VCaP (cell line): ENCODE measurements around the gene RHOT2.

Source experiments
- H3K27ac ChIP-seq: fragments of 450-650 bp; 2 replicates; pipeline ENCODE4 v1.5.1; 2017
- CTCF ChIP-seq: fragments of 450-650 bp; conservative IDR thresholded peaks from 2 replicates; pipeline ENCODE4 v1.5.1; 2017; ENCODE audit warnings: mild to moderate bottlenecking, moderate library complexity

RHOT2 gene

GRCh38 chr16:629833-630248 lies 38.1 kb upstream of the RHOT2 start:
- TF ChIP-seq CTCF: no peak
- no peak overlapping the region for H3K27ac ChIP-seq

- no peak overlapping the region for H3K27ac ChIP-seq
Observed at GRCh38 chr16:630249-630814, 37.6 kb upstream of the RHOT2 start.

GRCh38 chr16:630815-631405 lies 37.0 kb upstream of the RHOT2 start, which contains the start of gene WFIKKN1:
TSS of gene WFIKKN1 (plus strand) at chr16:630985. CDS start at chr16:631254, 269 bp downstream.
- no peak for TF ChIP-seq CTCF
- no peak within 1 kb of the TSS for H3K27ac ChIP-seq

More at GRCh38 chr16:630249-630814, 37.6 kb upstream of the RHOT2 start:
- TF ChIP-seq CTCF: no peak

GRCh38 chr16:631808-632358 lies 36.0 kb upstream of the RHOT2 start:
- TF ChIP-seq CTCF: no peak
- H3K27ac ChIP-seq: no peak overlapping the region

GRCh38 chr16:632486-633335 lies 35.2 kb upstream of the RHOT2 start:
- no peak overlapping the region for H3K27ac ChIP-seq
- no peak for TF ChIP-seq CTCF

GRCh38 chr16:633336-634050 lies 34.4 kb upstream of the RHOT2 start:
- TF ChIP-seq CTCF: no peak
- H3K27ac ChIP-seq: no peak overlapping the region
